Uterus (tissue), 2 donors: Measurements from ENCODE around the gene ARFGEF2.
A peak's percentile ranks its signal among the peaks of the same experiment; 100 is the strongest.

ENCODE experiments used
- POLR2A ChIP-seq, 2 donors: fragments of 450-650 bp; IDR thresholded peaks; one replicate each; pipeline ENCODE4 v1.6.1; 2016; ENCODE audit warnings: antibody characterized with exemption in 2 of 2, mild to moderate bottlenecking in 1 of 2, moderate library complexity in 1 of 2
- TF ChIP-seq, protein P1 (sequence below), 4 experiments: fragments of 200-600 bp in 2 of 4; fragments of 450-650 bp in 2 of 4; sonication (generic) in 2 of 4; IDR thresholded peaks; one replicate each; pipeline ENCODE4 v1.5.1; 2016 to 2019; ENCODE audit warnings: antibody characterized with exemption in 4 of 4, mild to moderate bottlenecking in 2 of 4, moderate library complexity in 1 of 4

DNA sequence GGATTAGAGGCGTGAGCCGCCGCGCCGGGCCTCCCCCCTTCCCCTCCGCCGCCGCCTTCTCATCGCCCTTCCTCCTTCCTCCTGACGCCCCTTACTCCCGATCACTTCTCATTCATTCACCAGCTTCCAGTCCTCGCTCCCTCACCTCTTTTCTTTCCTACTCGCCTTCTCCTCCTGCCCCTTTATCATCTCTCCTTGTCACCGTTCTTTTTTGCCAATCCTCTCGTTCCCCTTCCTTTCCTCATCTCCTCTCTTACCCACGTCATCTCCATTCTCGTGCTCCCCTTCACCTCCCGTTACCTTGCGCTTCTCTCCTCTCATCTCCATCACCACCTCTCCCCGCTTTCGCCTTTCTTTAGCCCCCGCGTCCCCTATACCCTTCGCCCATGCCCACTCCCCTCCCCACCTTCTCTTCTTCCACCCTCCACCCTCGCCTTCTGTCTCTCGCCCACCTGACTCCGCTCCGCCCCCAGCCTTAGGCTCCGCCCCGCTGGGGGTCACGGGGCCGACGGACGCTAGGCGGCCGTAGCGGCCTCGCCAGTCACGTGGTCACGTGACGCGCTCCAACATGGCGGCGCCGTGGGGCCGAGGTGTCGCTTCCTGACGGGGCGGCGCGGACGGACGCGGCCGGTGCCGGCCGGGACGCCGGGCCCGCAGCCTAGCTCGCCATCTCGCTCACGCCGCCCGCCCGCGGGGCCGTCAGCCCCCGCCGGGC lies at the start of gene ARFGEF2:
- TF ChIP-seq, protein P1, sequence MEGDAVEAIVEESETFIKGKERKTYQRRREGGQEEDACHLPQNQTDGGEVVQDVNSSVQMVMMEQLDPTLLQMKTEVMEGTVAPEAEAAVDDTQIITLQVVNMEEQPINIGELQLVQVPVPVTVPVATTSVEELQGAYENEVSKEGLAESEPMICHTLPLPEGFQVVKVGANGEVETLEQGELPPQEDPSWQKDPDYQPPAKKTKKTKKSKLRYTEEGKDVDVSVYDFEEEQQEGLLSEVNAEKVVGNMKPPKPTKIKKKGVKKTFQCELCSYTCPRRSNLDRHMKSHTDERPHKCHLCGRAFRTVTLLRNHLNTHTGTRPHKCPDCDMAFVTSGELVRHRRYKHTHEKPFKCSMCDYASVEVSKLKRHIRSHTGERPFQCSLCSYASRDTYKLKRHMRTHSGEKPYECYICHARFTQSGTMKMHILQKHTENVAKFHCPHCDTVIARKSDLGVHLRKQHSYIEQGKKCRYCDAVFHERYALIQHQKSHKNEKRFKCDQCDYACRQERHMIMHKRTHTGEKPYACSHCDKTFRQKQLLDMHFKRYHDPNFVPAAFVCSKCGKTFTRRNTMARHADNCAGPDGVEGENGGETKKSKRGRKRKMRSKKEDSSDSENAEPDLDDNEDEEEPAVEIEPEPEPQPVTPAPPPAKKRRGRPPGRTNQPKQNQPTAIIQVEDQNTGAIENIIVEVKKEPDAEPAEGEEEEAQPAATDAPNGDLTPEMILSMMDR (IDR thresholded peaks at IDR 0.05), result peak in 3 of 4 experiments; percentile 20 to 39 (median 38)
- TF ChIP-seq POLR2A (IDR thresholded peaks at IDR 0.05), result peak; percentile 95 to 96
